HG02852 (cell line): ENCODE results near the gene COL5A3.

Experiments
- ATAC-seq: cut with Tn5 transposase; IDR thresholded peaks from one replicate; pipeline ENCODE4 v1.9.1; 2021; ENCODE audit warnings: mild to moderate bottlenecking, moderate library complexity; ENCODE audit not compliant: unreplicated experiment

The COL5A3 gene

GRCh38 chr19:10011974-10012373 lies 1.7 kb upstream of the COL5A3 start:
- no peak for ATAC-seq

DNA sequence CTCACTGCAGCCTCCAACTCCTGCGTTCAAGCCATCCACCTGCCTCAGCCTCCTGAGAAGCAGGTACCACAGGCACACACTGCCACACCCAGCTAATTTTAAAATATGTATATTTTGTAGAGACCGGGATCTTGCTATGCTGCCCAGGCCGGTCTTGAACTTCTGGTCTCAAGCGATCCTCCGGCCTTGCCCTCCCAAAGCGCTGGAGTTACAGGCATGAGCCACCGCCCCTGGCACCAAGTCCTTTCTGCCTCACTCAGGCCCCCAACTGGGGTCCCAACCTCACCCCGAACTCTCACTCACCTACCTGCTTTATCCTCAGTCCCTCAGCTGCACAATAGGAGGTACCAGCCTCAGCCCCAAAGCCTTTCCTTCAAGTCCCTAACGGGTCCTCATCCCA lies 635 bp upstream of the COL5A3 start:
- no peak for ATAC-seq

DNA sequence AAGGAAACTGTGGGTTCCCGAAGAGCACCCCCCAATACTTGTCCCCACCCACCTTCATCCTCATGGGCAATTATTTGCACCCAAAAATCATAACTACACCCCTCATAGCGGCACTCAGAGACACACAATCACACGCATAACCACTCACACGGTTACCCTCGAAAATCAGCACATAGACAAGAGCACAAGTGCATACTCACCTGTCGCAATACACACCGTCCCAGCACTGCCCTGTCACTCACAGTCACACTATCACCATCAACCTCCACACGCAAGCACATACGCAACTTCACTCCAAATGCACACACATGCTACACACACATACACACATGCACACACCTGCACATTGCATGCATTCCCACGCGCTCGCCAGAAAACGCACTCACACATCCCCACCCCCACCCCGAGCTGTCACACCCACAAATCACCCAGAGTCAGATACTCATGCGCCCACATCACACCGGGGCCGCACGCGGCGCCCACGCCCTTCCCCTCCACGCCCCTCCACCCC lies 535 bp downstream of the COL5A3 start:
- no peak for ATAC-seq

DNA sequence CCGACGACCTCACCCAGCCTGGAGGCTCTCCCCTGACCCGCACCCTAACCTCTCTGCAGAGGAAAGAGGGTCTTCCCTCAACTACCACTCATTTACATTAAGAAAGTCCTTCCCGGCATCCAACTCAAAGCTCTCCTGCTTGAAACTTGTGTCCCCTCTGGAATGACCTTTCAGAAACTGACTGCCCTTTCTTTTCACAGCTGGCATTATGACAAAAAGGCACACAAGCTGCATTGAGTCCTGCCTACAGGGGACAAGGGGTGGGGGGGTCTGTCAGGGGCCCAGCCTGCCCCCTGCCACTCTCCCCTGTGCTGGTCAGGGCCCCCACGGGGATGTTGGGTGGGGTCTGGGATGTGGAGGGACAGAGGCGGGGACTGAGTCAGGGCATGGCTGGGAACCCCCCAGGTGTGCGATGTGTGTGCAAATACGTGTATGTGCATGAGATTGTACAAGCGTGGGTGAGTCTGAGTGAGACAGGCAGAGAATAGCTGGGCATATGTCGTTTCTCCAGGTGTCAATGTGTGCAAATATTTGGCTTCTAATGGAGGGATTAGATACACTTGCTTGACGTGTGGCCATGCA lies 2.0 kb downstream of the COL5A3 start:
- ATAC-seq, result no peak

- no peak for ATAC-seq
These were observed 2.7 kb downstream of the COL5A3 start for GRCh38 chr19:10007371-10008183.

DNA sequence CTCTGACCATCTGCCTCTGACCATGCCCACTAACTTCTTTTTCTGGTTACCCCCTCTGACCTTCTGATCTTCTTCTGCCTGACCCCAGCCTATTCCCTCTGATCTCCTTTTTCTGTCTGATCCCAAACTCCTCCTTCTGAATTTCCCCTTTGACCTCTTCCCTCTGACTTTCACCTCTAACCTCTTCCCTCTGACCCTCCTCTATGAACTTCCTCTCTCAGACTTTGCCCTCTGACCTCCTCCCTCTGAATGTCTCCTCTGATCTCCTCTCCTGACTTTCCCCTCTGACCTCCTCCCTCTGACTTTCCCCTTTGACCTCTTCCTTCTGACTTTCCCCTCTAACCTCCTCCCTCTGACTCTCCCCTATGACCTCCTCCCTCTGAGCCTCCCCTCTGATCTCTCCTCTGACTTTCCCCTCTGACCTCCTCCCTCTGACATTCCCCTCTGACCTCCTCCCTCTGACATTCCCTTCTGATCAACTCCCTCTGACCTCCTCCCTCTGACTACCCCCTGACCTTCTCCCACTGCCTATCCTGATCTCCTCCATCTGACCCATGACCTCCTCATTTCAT lies 3.5 kb downstream of the COL5A3 start:
- ATAC-seq, result no peak

- no peak for ATAC-seq
These were observed 4.0 kb downstream of the COL5A3 start for GRCh38 chr19:10006335-10006708.

GRCh38 chr19:10005632-10006334 lies 4.5 kb downstream of the COL5A3 start:
- no peak for ATAC-seq

DNA sequence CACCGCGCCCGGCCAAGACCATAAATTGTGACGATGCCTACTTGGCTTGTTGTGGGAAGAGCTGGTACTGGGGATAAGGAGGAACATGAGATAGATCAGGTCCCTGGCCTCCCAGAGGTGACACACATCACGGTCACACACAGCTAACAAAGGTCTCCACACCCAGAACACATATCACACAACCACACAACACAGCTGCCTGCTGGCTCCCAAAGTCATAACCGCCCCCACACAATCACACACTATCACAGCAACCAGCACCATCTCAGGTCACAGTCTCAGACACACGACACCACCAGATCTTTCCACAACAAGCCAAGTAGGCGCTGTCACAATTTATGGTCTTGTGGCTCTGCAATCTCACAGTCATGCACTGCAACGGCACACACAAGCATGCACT lies 5.7 kb downstream of the COL5A3 start:
- ATAC-seq, result no peak

DNA sequence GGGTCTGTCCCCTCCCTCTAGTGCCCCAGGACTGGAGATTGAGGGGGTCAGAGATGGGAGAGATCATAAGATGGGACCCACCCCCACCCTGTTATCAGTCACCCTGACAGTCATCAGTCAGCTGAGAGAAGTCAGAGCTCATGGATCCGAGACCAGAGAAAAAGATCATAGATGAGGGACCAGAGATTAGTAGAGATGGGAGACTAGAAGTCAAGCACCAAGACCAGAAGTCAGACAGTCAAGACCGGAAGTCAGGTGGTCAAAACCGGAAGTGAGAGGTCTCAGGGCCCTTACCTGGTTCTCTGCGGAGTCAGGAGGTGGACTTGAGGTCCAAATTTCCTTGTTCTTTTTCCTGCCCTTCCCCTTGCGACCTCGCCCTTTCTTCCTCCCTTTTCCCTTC lies 7.0 kb downstream of the COL5A3 start:
- ATAC-seq, result no peak

DNA sequence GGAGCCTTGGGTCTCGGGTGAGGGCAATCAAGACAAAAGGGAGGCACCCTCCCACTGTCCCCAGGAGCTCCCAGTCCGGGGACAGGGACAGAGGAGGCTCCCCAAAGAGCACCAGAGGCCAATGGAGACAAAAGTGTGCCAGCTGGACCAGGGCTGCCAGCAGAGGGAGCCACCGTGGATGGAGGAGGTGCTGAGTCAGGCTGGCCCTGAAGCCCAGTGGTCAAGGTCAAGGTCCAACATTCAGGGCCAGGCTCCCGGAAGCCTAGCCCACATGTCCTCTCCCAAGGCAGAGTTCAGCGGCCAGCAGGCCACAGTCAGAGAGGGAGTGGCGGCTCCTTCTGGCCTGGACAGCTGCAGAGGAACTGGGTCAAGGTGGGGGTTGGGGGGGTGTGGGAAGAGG lies 8.4 kb downstream of the COL5A3 start:
- no peak for ATAC-seq

GRCh38 chr19:10000171-10000826 lies 10.0 kb downstream of the COL5A3 start:
- ATAC-seq, result no peak

DNA sequence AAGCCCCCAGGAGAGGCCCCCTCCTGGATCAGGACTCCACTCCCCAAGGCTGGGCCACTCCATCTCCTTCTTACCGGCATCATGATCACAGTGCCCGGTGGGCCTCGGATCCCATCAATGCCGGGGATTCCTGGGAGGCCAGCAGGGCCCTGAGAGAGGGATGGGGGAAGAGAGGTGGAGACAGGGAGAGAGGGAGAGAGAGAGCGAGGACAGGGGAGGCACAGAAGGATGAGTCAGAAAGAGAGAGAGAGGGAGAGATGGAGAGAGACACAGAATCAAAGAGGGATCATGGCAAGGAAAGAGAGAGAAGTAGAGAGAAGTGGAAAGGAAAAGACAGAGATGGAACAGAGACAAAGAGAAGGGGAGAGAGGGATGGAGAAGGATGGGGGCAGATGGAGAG lies 13.8 kb downstream of the COL5A3 start:
- no peak for ATAC-seq

DNA sequence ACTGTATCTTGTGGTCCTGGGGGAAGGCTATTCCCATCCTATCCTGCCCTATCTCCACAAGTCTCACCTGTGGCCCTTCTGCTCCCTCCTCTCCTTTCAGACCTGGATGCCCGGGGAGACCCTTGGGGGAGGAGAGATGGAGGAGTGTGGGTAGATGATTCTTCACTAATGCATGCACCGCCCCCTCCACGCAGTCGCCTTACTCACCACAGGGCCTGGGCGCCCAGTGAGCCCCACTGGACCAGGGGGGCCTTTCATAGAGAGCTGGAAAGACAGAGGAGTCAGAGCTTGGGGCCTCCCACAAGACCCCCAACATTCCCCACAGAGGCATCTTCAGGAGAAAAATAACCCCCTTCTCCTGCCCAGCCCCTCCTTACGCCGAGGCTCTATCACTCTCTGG lies 14.3 kb downstream of the COL5A3 start:
- ATAC-seq, result no peak

DNA sequence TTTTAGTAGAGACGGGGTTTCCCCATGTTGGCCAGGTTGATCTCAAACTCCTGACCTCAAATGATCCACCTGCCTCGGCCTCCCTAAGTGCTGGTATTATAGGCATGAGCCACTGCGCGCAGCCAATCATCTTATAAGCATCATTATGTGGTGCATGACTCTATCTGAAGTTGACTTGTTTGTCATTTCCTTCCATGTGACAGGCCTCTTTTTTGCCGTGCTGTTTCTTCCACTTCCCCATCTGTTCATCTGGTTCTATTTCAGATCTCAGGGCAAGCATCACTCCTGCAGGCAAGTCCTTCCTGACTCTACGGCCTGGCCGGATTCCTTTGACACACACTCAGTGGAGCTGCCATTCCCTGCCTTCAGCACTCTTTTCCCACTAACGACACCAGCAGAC lies 15.2 kb downstream of the COL5A3 start:
- ATAC-seq, result no peak

GRCh38 chr19:9991425-9992191 lies 18.7 kb downstream of the COL5A3 start:
- no peak for ATAC-seq

GRCh38 chr19:9989504-9989903 lies 20.8 kb downstream of the COL5A3 start:
- ATAC-seq, result no peak

DNA sequence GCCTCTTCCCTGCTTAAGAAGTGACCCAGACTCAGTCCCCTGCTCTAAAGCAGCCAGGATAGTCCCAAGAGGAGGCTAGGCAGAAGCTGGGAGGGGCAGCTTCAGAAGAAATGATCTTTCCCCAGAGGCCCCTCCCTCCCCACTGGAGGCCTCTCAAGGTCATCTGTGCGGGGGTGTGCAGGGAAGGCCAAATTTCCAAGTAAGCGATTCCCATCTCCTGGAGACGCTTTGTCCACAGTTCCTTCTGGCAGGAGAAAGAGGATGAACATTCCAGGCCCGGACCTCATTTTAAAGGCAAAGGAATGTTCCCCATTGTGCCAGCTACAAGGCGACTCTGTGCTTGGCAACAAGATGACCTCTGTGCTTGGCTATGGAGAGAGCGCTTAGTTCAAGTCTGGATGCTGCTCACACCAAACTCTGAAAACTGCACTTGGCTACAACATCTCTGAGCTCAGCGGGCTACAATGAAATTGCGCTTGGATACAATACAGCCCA lies 23.5 kb downstream of the COL5A3 start:
- no peak for ATAC-seq

DNA sequence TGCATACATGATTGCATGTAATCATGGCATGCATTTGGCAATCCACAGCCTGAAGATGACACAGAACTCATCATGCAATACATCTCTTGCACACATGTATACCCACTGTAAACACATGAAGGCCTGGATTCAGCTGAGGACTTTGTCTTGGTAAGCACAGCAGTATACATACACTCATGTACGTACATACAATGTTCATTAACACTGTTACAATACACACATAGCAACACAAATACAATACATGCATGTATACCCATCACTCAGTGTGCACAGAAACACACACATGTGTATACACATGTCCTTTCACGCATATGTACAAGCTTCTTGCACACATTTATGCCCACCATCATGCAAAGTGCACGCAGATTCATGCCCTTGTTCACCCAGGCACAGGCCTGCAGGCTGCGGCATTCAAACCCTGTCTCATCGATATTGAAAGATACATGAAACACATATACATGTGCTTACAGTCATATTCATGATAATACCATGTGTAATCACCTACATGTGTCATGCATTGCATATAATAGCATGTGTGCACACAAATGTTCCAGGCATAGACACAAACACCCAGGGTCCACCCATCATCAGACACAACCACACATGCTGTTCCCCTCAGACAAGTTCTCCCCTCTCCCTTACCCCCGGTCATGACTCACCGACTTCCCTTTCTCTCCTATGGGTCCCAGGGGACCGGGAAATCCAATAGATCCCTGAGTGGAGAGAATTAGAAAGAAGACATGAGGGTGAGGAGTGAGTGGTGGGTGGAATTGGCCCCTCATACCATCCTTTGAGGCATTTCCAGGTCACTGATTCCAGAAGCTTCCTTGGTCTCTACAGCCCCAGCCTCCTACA lies 28.7 kb downstream of the COL5A3 start:
- ATAC-seq, result no peak
